Keratinocyte (primary cell): ENCODE data around the gene SP140L. TPM values are rescaled to one million over a fixed set of nuclear protein-coding genes. Genes with fewer than 3 reads are reported as not detected.

Experiments used
- DNase-seq: peaks from one replicate; pipeline ENCODE4 v3.0.0-alpha.2; 2011; ENCODE audit warnings: low read depth, missing footprints, low spot score
- FAIRE-seq: peaks from 2 replicates; lab custom pipeline; 2011; peaks lifted over from hg19 to GRCh38; lab: Jason Lieb, UNC
- H2AFZ ChIP-seq: 2 replicates; pipeline ENCODE4 v1.6.0; 2012; ENCODE audit warnings: low read length, control low read depth, inconsistent platforms; ENCODE audit not compliant: control insufficient read depth
- H3K27ac ChIP-seq: 2 replicates; pipeline ENCODE4 v1.5.1; 2011; ENCODE audit warnings: low read length; ENCODE audit not compliant: control insufficient read depth, insufficient read depth
- H3K27me3 ChIP-seq: 3 replicates; pipeline ENCODE4 v1.6.0; 2011; ENCODE audit warnings: low read length; ENCODE audit not compliant: control insufficient read depth, insufficient read depth; ENCODE audit errors: extremely low read depth
- H3K36me3 ChIP-seq, 2 experiments: 2 replicates in 1 of 2; 3 replicates in 1 of 2; pipeline ENCODE4 v1.5.1; 2011; ENCODE audit warnings: low read length in 2 of 2, mild to moderate bottlenecking in 1 of 2; ENCODE audit not compliant: control insufficient read depth in 2 of 2, insufficient read depth in 2 of 2; ENCODE audit errors: extremely low read depth in 1 of 2
- H3K4me1 ChIP-seq: 3 replicates; pipeline ENCODE4 v1.5.1; 2011; ENCODE audit warnings: low read length; ENCODE audit not compliant: control insufficient read depth, insufficient read depth; ENCODE audit errors: extremely low read depth
- H3K4me2 ChIP-seq: 3 replicates; pipeline ENCODE4 v1.6.0; 2011; ENCODE audit warnings: low read depth, low read length; ENCODE audit not compliant: control insufficient read depth, insufficient read depth; ENCODE audit errors: extremely low read depth
- H3K4me3 ChIP-seq, 3 experiments: fragments of 200-600 bp in 1 of 3; sonication (generic) in 1 of 3; 2 replicates in 2 of 3; 3 replicates in 1 of 3; pipeline ENCODE4 v1.5.1; 2011 to 2016; ENCODE audit warnings: low read length in 3 of 3, mild to moderate bottlenecking in 3 of 3, control low read depth in 2 of 3, inconsistent platforms in 1 of 3, low read depth in 1 of 3, mixed read lengths in 1 of 3, mixed run types in 1 of 3, moderate library complexity in 1 of 3; ENCODE audit not compliant: control insufficient read depth in 2 of 3, insufficient read depth in 2 of 3; ENCODE audit errors: extremely low read depth in 1 of 3
- H3K79me2 ChIP-seq: 2 replicates; pipeline ENCODE4 v1.6.0; 2012; ENCODE audit warnings: low read length; ENCODE audit not compliant: control insufficient read depth, insufficient read depth
- H3K9ac ChIP-seq: 3 replicates; pipeline ENCODE4 v1.6.0; 2011; ENCODE audit warnings: low read length; ENCODE audit not compliant: control insufficient read depth, insufficient read depth; ENCODE audit errors: extremely low read depth
- H3K9me1 ChIP-seq: 3 replicates; pipeline ENCODE4 v1.6.0; 2011; ENCODE audit warnings: low read length; ENCODE audit not compliant: control insufficient read depth, insufficient read depth; ENCODE audit errors: extremely low read depth
- H3K9me3 ChIP-seq: 2 replicates; pipeline ENCODE4 v1.5.1; 2012; ENCODE audit warnings: low read depth, low read length; ENCODE audit not compliant: control insufficient read depth
- H4K20me1 ChIP-seq: 3 replicates; pipeline ENCODE4 v1.6.0; 2011; ENCODE audit warnings: low read length; ENCODE audit not compliant: control insufficient read depth, insufficient read depth; ENCODE audit errors: extremely low read depth
- CTCF ChIP-seq, 3 experiments: IDR thresholded peaks in 1 of 3; conservative IDR thresholded peaks in 1 of 3; optimal IDR thresholded peaks in 1 of 3; 2 replicates in 2 of 3; 3 replicates in 1 of 3; pipeline versions ENCODE3 to v1.5.1; 2011; ENCODE audit warnings: low read length in 3 of 3, mild to moderate bottlenecking in 3 of 3, moderate library complexity in 2 of 3, control low read depth in 1 of 3, inconsistent platforms in 1 of 3; ENCODE audit not compliant: insufficient read depth in 2 of 3; ENCODE audit errors: extremely low read depth in 1 of 3
- EZH2 ChIP-seq: IDR thresholded peaks from one replicate; pipeline ENCODE4 v1.6.1; 2012; ENCODE audit warnings: inconsistent platforms, mild to moderate bottlenecking, low read length, moderate library complexity
- dilution Hi-C: fragments of 300-500 bp; cut with MboI; formaldehyde crosslinking; loops from one replicate; pipeline ENCODE4 v1.7.0; 2020; ENCODE audit warnings: low sequenced_read_pairs; ENCODE audit not compliant: extremely low pct_ligation_motif_present
- polyA plus RNA-seq, 5 experiments: library from polyadenylated mRNA; depleted of rRNA in 3 of 5; stranded (reverse) in 3 of 5; stranded (forward) in 1 of 5; unstranded in 1 of 5; fragments of >200 nt; gene quantifications; 1 replicate in 1 of 5; 2 replicates in 3 of 5; 3 replicates in 1 of 5; pipeline versions ENCODE4 v1.2.1 to v1.2.3, GENCODE V29; 2011 to 2012; ENCODE audit warnings: missing spikeins in 2 of 5, low read depth in 1 of 5, low replicate concordance in 1 of 5

The SP140L gene
- polyA plus RNA-seq, 1 donor (not counting 4 experiments of a cell fraction or from before 2014, with no cell fraction given), result 10.8 TPM

DNA sequence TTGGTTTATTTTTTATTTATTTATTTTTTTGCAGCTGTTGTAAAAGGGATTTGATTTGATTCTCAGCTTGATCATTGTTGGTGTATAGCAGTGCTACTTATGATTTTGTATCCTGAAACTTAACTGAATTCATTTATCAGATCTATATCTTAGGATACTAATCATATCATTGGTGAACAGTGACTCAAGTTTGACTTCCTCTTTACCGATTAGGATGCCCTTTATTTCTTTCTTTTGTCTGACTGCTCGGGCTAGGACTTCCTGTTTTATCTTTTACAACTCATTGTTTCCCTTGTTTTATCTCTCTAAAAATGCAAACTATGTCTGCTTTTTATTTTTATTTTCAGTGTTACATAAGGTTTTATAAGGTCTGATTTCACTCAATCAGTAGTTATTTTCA lies 112.6 kb downstream of the SP140L start:
- Histone ChIP-seq H3K4me2 (no peak overlapping the region), H4K20me1 (peaks cover 2% of the 10 kb centered on the region), H2AFZ (no peak overlapping the region), H3K9me1 (no peaks in the 10 kb centered on the region), H3K4me3 (no peak overlapping the region), H3K36me3 (peaks cover 4 to 7% of the 10 kb centered on the region in 2 experiments), H3K9me3 (no peaks in the 10 kb centered on the region), H3K27me3 (no peaks in the 10 kb centered on the region), H3K27ac (no peak overlapping the region), H3K9ac (no peak overlapping the region), H3K79me2 (peaks cover 79% of the 10 kb centered on the region), H3K4me1 (peaks cover 9% of the 10 kb centered on the region)
- dilution Hi-C loops, result no loop called here
- FAIRE-seq (peak; percentile 46), DNase-seq (no peak)
- TF ChIP-seq CTCF (optimal IDR thresholded peaks at IDR 0.05 in 1 of 3, IDR thresholded peaks at IDR 0.05 in 1 of 3, conservative IDR thresholded peaks at IDR 0.05 in 1 of 3; ENCODE audit: extremely low read depth in 1 of 3, insufficient read depth in 2 of 3, low read length in 3 of 3) (no peak), EZH2 (no peak)

DNA sequence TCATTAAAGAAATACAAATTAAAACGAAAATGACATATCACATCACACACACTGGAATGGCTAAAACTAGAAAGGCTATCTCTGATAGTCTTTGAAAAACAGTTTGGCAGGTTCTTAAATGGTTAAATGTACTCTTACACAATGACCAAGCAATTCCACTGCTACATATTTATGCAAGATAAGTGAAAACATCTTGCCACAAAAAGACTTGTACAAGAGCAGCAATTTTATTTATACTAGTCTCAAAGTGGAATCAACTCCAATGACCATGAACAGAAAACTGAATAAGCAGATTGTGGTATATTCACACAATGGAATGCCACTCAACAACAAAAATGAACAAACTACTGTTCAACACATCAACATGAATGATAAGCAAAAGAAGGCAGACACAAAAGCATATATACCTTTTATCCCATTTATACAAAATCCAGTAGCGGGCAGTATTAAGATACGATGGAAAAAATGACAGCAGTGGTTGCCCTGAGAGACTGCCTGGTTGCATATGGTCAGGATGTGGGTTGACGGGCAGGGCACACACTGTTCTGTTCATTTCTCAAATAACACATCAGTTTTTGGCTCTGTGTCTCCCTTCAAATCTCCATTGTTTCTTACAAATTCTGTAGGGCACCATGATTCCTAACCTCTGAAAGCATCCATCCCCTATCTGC lies 114.4 kb downstream of the SP140L start:
- dilution Hi-C loops, result no loop called here
- TF ChIP-seq CTCF (optimal IDR thresholded peaks at IDR 0.05 in 1 of 3, IDR thresholded peaks at IDR 0.05 in 1 of 3, conservative IDR thresholded peaks at IDR 0.05 in 1 of 3; ENCODE audit: extremely low read depth in 1 of 3, insufficient read depth in 2 of 3, low read length in 3 of 3), result no peak
- Histone ChIP-seq H2AFZ (no peak overlapping the region), H3K4me3 (no peak overlapping the region), H3K79me2 (peaks cover 67% of the 10 kb centered on the region), H3K36me3 (peaks cover 13 to 20% of the 10 kb centered on the region in 2 experiments), H3K4me2 (no peak overlapping the region), H3K27me3 (no peaks in the 10 kb centered on the region), H3K9me3 (no peaks in the 10 kb centered on the region), H3K4me1 (peaks cover 9% of the 10 kb centered on the region), H3K9me1 (no peaks in the 10 kb centered on the region), H3K27ac (no peak overlapping the region), H3K9ac (no peak overlapping the region), H4K20me1 (peaks cover 2% of the 10 kb centered on the region)
- DNase-seq, result no peak
- peak; percentile 43 for FAIRE-seq
